Thyroid gland (tissue), 4 donors: ENCODE measurements around the gene TXNL4B.
"Not testable (repeated sequence)": the region's sequence is repeated elsewhere in the genome, so short reads cannot be mapped to it uniquely, and the experiment has no call there.

Source experiments
- CTCF ChIP-seq, 6 experiments: fragments of 200-600 bp in 3 of 6; fragments of 450-650 bp in 3 of 6; sonication (generic) in 3 of 6; IDR thresholded peaks; one replicate each; pipeline ENCODE4 v1.5.1; 2016 to 2019; ENCODE audit warnings: antibody characterized with exemption in 6 of 6, mild to moderate bottlenecking in 2 of 6, inconsistent platforms in 1 of 6, moderate library complexity in 1 of 6
- POLR2A ChIP-seq, 2 donors: fragments of 450-650 bp; IDR thresholded peaks; one replicate each; pipeline ENCODE4 v1.6.1; 2017; ENCODE audit warnings: antibody characterized with exemption in 2 of 2, mild to moderate bottlenecking in 2 of 2, moderate library complexity in 1 of 2

GRCh38 chr16:72059060-72059459, 34.4 kb downstream of the TXNL4B start:
- TF ChIP-seq CTCF, POLR2A (IDR thresholded peaks at IDR 0.05): not testable (repeated sequence)
